GM12874 (cell line): ENCODE data around the gene TLE3.

Experiments
- TF ChIP-seq, protein P1 (sequence below): IDR thresholded peaks from 2 replicates; pipeline ENCODE4 v1.5.1; 2011; ENCODE audit warnings: low read depth, mild to moderate bottlenecking, control low read depth, low read length, moderate library complexity; ENCODE audit not compliant: insufficient read depth

Gene TLE3

DNA sequence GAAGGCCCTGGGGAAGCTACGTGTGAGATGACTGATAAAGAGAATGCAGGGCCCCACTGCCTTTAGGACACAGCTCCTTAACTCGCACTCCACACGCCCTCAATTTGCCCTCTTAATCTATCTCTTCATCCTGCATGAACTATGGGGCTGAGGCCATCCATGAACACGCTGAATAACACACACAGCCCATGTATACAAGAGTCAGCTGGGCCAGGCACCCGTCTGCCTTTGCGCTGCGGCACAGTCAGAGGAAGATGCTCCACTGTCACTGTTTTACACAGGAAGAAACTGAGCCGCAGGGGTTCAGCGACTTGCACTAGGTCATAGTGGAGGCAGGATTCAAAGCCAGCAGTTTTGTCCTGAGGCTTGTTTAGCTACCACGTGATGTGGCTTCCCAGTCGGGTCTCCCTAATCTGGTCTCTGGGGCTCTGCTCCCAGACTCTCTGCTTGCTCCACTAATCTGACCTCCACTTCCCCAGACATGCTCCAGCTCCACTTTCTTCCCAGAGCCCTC lies 43.9 kb downstream of the TLE3 start:
- TF ChIP-seq, protein P1, sequence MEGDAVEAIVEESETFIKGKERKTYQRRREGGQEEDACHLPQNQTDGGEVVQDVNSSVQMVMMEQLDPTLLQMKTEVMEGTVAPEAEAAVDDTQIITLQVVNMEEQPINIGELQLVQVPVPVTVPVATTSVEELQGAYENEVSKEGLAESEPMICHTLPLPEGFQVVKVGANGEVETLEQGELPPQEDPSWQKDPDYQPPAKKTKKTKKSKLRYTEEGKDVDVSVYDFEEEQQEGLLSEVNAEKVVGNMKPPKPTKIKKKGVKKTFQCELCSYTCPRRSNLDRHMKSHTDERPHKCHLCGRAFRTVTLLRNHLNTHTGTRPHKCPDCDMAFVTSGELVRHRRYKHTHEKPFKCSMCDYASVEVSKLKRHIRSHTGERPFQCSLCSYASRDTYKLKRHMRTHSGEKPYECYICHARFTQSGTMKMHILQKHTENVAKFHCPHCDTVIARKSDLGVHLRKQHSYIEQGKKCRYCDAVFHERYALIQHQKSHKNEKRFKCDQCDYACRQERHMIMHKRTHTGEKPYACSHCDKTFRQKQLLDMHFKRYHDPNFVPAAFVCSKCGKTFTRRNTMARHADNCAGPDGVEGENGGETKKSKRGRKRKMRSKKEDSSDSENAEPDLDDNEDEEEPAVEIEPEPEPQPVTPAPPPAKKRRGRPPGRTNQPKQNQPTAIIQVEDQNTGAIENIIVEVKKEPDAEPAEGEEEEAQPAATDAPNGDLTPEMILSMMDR = no peak

DNA sequence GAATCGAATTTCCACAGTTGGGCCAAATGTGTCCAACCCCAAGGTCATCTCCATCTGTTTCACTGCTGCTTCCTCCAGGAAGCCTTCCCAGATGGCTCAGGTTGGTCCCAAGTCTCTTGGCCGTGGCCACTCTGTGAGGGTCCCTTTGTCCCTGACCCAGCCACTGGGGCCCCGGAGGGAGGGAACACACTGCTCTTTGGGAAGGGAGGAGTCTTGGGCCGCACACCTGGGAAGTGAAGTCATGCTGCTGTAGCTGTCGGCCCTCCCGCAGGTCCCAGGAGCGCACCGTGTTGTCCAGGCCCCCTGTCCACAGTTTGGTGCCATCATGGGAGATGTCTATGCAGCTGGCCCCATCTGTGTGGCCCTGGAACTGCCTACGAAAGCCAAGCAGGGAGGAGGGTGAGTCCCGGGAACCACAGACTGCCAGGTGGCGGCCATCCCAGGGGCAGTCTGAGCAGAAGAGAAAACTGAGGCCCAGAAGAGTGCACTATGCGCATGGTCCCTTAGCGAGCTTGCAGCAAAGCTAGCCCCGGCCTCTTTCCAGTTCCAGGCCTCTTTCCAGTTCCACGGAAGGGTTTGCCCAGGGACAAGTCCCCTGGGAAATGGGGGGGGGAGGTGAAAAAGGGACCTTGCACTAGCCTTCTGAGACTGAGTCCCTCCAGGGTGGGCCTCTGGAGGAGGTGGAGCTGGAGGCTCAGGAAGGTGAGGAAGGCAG lies 44.6 kb downstream of the TLE3 start:
- TF ChIP-seq, protein P1 = no peak

DNA sequence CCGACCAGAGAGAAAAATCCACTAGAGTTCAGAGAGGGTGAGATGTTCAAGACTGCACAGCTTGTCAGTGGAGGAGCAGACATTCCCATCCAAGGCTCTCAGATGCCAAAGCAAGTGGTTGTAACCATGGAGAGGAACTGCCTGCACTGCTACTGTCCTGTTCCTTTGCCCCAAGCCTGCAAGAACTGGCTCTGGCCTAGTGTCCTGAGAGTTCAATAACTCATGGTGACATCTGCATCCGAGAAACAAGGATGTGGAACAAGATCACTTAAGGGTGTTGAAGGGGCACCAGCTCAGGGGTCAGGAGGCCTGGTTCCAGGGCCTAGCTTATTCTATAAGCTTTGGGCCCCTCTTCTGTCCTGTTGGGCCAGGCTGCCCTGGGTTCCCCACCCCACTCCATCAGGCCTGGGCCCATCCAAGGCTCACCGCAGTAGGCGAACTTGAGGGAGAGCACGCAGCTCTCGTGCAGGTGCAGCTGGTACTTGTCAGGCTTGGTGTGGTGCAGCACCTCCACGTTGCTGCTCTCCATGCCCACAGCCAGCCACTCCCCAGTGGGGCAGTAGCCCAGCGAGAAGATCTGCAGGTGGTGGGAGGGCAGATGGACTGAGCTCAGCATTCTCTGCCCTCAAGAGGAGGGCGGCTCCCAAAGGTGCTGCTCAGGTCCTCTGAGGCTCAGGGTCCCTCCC lies 45.6 kb downstream of the TLE3 start:
- TF ChIP-seq, protein P1 = no peak

DNA sequence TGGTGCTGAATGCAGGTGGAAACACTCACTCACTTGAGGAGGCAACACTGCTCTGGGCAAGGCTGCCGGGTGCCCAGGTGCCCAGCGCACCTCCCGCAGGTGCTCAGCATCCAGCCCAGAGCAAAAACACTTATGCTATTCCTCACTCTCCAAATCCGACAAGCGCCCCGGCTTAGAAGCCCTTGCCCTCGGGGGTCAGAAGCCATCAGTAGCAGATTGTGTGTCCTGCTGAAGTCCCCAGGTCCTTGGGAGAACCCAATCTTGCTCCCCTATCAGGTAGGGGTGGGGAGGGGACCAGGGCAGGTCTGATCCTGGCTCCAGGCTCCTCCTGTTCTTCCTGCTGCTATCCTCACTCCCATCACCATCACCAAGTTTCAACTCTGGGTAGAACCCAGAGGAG lies 46.7 kb downstream of the TLE3 start:
- TF ChIP-seq, protein P1 = no peak

DNA sequence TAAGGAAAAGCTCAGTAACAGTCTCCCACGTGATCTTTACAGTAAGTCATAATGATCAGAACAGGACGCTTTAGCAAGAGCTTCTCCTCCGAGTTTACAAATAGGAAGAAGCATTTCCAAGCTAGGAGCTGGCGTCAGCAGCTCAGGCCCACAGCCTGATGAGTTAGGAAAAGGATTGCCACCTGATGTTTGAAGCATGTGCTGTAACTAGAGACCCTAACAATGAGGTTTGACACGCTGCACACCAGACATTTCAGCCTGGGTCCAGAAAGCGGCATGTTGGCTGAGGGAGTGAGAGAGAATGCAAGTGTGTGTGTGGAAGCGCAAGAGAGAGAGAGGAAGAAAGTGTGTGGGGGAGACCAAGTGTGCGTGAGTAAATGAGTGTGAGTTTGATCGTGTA lies 47.3 kb downstream of the TLE3 start:
- TF ChIP-seq, protein P1 = no peak

DNA sequence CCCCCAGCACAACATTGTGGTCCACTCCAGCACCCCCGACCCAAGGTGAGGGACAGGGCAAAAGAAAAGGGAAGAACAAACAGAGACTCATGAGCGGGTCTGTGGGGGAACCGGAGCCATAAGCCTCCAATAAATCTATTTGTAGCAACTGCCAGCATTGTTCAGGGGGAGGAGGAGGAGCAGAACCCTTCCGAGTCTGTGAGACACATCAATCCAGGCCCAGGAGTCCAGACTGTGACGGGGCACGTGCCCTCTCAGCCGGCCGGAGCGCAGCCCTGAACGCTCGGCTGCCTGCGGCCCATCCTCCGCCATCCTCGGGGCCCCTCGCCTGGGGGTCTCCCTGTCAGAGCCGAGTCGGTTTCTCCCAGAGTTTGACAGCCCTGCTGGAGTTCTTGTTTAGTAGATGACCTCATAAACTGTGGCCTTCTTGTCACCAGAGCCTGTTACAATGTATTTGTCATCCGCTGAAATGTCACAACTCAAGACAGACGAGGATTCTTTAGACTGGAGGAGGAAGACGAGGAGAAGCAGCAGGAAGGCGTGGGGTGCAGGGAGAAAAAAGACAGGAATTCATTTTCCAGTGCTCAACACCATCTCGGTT lies 47.9 kb downstream of the TLE3 start:
- TF ChIP-seq, protein P1 = no peak
